Sigmoid colon (tissue), 4 donors: ENCODE measurements around the gene CORO2B.

Experiments
- CTCF ChIP-seq, 4 experiments: fragments of 450-650 bp in 3 of 4; fragments of 200-600 bp in 1 of 4; IDR thresholded peaks; one replicate each; pipeline ENCODE4 v1.5.1; 2016 to 2019; ENCODE audit warnings: antibody characterized with exemption in 4 of 4, mild to moderate bottlenecking in 3 of 4, moderate library complexity in 2 of 4
- EP300 ChIP-seq, 4 donors: sonication (generic); formaldehyde crosslinking; IDR thresholded peaks; one replicate each; pipeline ENCODE4 v1.6.1; 2017; ENCODE audit warnings: antibody characterized with exemption in 4 of 4
- POLR2A ChIP-seq, 2 donors: fragments of 450-650 bp; IDR thresholded peaks; one replicate each; pipeline ENCODE4 v1.6.1; 2016; ENCODE audit warnings: antibody characterized with exemption in 2 of 2, mild to moderate bottlenecking in 2 of 2, moderate library complexity in 2 of 2
- POLR2AphosphoS5 ChIP-seq, 4 donors: sonication (generic); formaldehyde crosslinking; IDR thresholded peaks; one replicate each; pipeline ENCODE4 v1.6.1; 2017; ENCODE audit warnings: antibody characterized with exemption in 4 of 4

- TF ChIP-seq POLR2A (IDR thresholded peaks at IDR 0.05) (no peak), POLR2AphosphoS5 (IDR thresholded peaks at IDR 0.05) (no peak), CTCF (IDR thresholded peaks at IDR 0.05) (no peak), EP300 (IDR thresholded peaks at IDR 0.05) (no peak)
These were observed 112.9 kb downstream of the CORO2B start for GRCh38 chr15:68691705-68692104.
